Cardiac fibroblast (primary cell): ENCODE measurements around the gene TMEM256.

Source experiments
- DNase-seq, 2 donors: peaks; one replicate each; pipeline versions ENCODE4 v3.0.0 to v3.0.0-alpha.2; 2010; ENCODE audit warnings: low read depth in 2 of 2
- H3K4me3 ChIP-seq, 2 donors: replicated peaks in 1 of 2; 1 replicate in 1 of 2; 2 replicates in 1 of 2; pipeline ENCODE4 v1.5.1; 2011; ENCODE audit warnings: low read depth in 2 of 2, low read length in 2 of 2, mild to moderate bottlenecking in 2 of 2, moderate library complexity in 1 of 2
- TF ChIP-seq, protein P1 (sequence below): IDR thresholded peaks from one replicate; pipeline ENCODE4 v1.5.1; 2011; ENCODE audit warnings: low read depth, mild to moderate bottlenecking, low read length, inconsistent platforms

The TMEM256 gene

DNA sequence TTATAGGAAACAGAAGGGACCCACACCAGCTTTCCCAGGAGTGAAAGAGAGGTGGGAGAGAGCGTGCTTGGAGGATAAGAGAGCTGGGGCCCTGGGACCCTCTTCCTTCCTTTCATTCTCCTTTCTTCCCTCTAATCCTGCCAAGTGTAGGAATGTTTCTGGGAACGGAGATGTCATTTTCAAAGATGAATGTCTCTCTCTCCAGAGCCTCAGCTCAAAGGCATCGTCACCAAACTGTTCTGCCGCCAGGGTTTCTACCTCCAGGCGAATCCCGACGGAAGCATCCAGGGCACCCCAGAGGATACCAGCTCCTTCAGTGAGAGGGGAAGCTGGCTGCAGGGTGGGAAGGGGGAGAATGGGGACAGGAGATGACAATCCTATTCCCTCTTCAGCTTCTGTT is 37.4 kb upstream of the TMEM256 start:
- no peak for DNase-seq
- TF ChIP-seq, protein P1, sequence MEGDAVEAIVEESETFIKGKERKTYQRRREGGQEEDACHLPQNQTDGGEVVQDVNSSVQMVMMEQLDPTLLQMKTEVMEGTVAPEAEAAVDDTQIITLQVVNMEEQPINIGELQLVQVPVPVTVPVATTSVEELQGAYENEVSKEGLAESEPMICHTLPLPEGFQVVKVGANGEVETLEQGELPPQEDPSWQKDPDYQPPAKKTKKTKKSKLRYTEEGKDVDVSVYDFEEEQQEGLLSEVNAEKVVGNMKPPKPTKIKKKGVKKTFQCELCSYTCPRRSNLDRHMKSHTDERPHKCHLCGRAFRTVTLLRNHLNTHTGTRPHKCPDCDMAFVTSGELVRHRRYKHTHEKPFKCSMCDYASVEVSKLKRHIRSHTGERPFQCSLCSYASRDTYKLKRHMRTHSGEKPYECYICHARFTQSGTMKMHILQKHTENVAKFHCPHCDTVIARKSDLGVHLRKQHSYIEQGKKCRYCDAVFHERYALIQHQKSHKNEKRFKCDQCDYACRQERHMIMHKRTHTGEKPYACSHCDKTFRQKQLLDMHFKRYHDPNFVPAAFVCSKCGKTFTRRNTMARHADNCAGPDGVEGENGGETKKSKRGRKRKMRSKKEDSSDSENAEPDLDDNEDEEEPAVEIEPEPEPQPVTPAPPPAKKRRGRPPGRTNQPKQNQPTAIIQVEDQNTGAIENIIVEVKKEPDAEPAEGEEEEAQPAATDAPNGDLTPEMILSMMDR = no peak

DNA sequence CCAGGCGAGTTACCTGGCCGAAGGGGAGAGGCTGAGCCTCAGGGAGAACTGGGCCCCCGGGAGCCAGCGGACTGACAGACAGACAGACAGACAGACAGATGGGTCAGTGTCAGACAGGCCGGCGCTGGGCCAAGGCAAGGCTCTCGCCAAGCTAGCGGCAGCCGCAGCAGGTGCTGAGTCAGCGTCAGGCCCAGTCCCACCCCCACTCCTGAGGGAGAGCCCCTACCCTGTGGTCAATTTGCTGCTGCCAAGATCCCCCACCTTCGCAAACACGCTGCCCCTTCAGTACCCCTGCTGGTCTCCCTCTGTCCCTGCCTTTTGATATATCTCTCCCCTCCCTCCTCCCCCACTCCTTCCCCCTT is 36.9 kb upstream of the TMEM256 start:
- TF ChIP-seq, protein P1 = peak; percentile 14
- peak; percentile 20 to 40 for DNase-seq
- H3K4me3 ChIP-seq = peak overlapping the region in 1 of 2 donors; percentile 50

More for the DNA sequence above, 37.4 kb upstream of the TMEM256 start:
- no peak overlapping the region for H3K4me3 ChIP-seq

DNA sequence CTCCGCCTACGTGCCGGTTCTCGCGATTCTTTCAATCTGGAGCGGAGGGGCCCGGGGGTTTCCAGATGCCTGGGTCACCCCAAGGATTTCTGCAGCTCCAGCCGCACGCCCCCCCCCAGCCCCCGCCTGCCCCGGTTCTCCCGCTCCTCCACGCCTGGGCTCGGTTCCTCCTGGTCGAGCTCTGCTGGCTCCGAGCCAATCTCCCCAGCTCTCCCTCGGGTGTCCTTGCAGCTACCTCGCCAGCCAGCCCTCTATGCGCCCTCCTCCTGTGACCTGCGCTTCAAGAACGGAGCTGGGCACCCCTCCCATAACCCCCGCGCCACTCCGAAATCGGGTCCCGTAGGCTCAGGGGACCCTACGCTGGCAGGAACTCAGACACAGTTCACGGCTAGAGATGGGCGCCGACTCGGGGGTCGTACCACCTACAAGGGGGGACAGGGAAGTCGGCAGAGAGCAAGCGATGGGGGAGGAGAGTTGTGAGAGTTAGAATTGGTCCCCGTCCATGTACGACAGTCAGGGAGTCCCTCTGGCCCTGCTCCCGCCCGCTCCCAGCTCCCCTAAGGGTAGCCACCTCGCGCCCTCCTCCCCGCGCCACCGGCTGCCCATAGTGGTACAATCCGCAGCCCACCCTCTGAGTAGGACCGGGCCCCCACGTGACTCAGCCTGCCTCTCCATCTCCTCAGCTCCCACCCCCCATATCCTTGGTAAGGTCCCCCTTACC is 36.4 kb upstream of the TMEM256 start:
- H3K4me3 ChIP-seq = peak overlapping the region; percentile 48 to 50
- TF ChIP-seq, protein P1 = no peak
- peak; percentile 12 to 23 for DNase-seq

DNA sequence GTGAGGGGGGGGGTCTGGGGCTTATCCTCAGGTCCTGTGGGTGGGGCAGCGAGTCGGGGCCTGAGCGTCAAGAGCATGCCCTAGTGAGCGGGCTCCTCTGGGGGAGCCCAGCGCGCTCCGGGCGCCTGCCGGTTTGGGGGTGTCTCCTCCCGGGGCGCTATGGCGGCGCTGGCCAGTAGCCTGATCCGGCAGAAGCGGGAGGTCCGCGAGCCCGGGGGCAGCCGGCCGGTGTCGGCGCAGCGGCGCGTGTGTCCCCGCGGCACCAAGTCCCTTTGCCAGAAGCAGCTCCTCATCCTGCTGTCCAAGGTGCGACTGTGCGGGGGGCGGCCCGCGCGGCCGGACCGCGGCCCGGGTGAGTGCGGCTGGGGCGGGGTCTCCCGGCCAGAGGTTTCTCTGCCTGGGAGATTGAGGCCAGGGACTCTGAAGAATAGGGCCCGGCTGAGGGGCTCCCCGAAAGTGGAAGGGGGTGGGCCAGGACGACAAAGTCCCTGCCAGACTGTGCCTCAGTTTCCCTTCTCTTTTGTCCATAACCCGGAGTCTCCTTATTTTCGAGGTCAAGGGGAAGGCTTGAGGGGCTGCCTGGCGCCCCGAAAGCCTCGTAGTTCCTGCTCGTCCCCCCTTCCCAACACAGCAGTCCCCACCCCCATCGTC is 35.7 kb upstream of the TMEM256 start, which contains the start of gene FGF11:
FGF11 (plus strand) TSS at position 51 of the 651 bp plus-strand sequence; CDS start at position 160, 109 bp downstream.
- H3K4me3 ChIP-seq = peak within 1 kb of the TSS; percentile 48 to 50
- no peak for DNase-seq

DNA sequence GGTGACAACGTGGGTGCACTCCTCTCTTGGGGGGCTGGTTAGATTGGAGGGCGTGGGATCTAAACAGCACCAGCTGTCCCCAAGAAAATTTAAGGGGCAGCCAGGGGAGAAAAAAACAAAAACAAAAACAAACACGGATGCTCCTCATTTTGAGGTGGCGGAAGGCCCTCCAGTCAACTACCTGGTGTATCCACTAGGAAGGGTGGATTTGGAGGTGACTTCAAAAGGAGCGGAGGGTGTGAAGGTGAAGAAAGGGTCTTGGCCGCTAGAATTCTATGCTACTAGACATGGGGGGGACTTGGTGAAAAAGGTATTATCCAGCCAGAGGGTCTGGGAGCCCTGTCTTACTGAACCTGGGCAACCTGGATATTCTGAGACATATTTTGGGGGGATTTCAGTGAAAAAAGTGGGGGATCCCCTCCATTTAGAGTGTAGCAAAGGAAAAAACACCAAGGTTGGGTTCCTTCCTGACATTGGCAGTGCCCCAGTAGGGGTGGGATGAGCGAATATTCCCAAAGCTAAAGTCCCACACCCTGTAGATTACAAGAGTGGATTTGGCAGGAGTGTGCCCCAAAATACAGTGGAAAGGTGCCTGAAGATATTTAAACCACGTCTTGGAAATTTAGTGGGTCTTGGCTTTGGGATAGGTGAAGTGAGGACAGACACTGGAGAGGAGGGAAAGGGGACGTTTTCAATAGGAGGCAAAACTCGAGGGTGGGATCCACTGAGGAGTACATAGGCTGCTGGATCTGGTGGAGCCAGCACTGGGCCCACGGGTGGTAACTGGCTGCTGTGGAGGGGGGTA is 35.0 kb upstream of the TMEM256 start:
- DNase-seq = no peak
- TF ChIP-seq, protein P1 = no peak
- H3K4me3 ChIP-seq = peak overlapping the region in 1 of 2 donors; percentile 46

More for the DNA sequence above, 35.7 kb upstream of the TMEM256 start, which contains the start of gene FGF11:
- TF ChIP-seq, protein P1 = no peak

DNA sequence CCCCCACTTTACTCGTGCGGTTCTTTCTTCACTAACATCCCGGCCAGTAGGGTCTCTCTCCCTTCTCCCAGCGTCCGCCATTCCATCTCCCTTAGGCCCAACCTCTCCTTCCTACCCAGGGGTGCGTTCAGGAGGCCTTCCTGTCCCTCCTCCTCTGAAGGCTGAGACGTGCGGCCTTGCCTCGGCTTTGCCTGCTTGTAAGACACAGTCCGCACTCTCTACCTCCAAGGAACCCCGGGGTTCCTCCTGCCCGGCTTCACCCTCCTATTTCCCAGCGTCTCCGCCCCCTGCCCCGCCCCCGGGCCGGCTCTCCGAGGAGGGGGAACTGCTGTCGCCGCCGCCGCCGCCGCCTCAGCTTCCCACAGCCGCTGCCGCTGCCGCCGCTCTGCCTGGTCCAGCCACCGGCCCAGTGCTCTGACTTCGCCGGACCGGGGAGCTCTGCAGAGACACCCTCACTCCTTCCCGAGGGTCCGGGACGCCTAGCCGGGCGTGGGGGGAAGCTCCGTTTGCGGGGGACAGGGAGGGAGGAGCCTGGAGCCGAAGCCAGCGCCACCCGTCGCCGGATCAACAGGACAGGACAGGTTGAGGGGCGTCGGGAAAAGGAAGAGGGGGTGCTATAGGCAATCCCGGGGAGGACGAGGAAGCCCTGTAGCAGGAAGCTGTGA is 34.2 kb upstream of the TMEM256 start:
- H3K4me3 ChIP-seq = peak overlapping the region in 1 of 2 donors; percentile 46
- TF ChIP-seq, protein P1 = no peak
- no peak for DNase-seq
